ENCODE data around the gene CREBRF.
A peak's percentile ranks its signal among the peaks of the same experiment; 100 is the strongest.
"Not testable (repeated sequence)": the region's sequence is repeated elsewhere in the genome, so short reads cannot be mapped to it uniquely, and the experiment has no call there.

CREBRF gene

GRCh38 chr5:173039964-173040363, 16.2 kb upstream of the CREBRF start:
- H4K5ac ChIP-seq (ENCODE audit: low read length): no peak overlapping the region
- no peak overlapping the region for H3K4me2 ChIP-seq (ENCODE audit: low read length)
- H3K79me2 ChIP-seq (ENCODE audit: control insufficient read depth, insufficient read depth, low read length): no peaks in the 10 kb centered on the region
- no peaks in the 10 kb centered on the region for H3K79me1 ChIP-seq (ENCODE audit: low read length)
- no peak overlapping the region for H3K4me3 ChIP-seq (ENCODE audit: low read length)
- no peak overlapping the region for H3K27ac ChIP-seq (ENCODE audit: low read depth, low read length)
- no peak overlapping the region for H4K8ac ChIP-seq (ENCODE audit: low read depth, low read length)
- no CpG with 5 or more reads among the region's 5 CpGs for whole genome bisulfite sequencing (ENCODE audit: extremely low coverage, insufficient coverage, low lambda C conversion rate)
- no peaks in the 10 kb centered on the region for H3K27me3 ChIP-seq (ENCODE audit: insufficient read depth, low read length, poor library complexity)
- no peak overlapping the region for H3K56ac ChIP-seq (ENCODE audit: low read length)
- no peak overlapping the region for H3K23ac ChIP-seq (ENCODE audit: low read length)
- no peaks in the 10 kb centered on the region for H3K4me1 ChIP-seq (ENCODE audit: control insufficient read depth, low read depth, low read length)
- no peak overlapping the region for H2AK5ac ChIP-seq (ENCODE audit: low read length)
- H2BK15ac ChIP-seq (replicated peaks; ENCODE audit: low read depth): no peak overlapping the region
- DNase-seq: no peak
- no peak overlapping the region for H3K4ac ChIP-seq (ENCODE audit: low read depth, low read length)
- H3K36me3 ChIP-seq (ENCODE audit: control insufficient read depth, insufficient read depth, low read length): peaks cover 2% of the 10 kb centered on the region
- H3K9ac ChIP-seq (ENCODE audit: low read length): no peak overlapping the region
- no peak overlapping the region for H2BK120ac ChIP-seq (ENCODE audit: low read depth, low read length)
- H3K18ac ChIP-seq (ENCODE audit: low read length): no peak overlapping the region
- no peak overlapping the region for H2BK5ac ChIP-seq (ENCODE audit: low read length)

DNA sequence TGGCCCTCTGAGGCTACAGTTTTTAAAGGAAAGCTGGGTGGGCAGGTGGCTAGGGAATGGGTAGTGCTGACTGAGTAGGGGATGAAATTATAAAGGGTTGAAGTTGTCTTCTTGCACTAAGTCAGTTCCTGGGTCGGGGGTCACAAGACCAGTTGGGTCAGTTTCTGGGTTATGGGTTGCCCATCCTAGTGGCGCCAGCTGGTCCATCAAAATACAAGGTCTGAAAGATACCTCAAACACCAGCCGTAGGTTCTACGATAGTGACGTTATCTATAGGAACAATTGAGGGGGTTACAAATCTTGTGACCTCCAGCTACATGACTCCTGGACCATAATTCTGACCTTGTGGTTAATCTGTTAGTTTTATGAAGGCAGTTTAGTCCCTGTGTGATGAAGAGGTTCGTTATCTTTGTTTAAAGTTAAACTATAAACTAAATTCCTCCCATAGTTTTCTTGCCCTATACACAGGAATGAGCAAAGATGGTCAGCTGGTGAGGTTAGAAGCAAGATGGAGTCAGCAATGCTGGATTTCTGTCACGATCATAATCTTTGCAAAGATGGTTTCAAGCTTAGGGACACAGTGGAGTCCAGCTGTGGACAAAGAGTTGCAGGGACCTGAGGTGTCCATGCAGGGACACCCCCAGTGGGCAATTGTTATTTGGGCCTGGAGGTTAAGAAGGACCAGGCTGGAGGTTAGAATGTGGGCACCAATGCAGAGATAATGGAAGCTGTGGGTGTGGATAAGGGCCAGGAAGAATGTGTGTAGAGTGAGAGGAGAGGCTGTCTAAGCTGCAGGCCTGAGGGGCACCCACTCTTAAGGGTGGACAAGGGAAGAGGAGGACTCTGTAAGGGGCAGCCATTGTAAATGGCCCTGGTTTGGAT, 14.0 kb upstream of the CREBRF start:
- Histone ChIP-seq H3K18ac (ENCODE audit: low read length) (no peak overlapping the region), H3K79me1 (ENCODE audit: low read length) (no peaks in the 10 kb centered on the region), H2BK5ac (ENCODE audit: low read length) (no peak overlapping the region), H2BK120ac (ENCODE audit: low read depth, low read length) (no peak overlapping the region), H4K5ac (ENCODE audit: low read length) (no peak overlapping the region), H3K27me3 (ENCODE audit: insufficient read depth, low read length, poor library complexity) (no peaks in the 10 kb centered on the region), H4K8ac (ENCODE audit: low read depth, low read length) (no peak overlapping the region), H2AK5ac (ENCODE audit: low read length) (no peak overlapping the region), H3K56ac (ENCODE audit: low read length) (no peak overlapping the region), H3K4me2 (ENCODE audit: low read length) (no peak overlapping the region), H3K36me3 (ENCODE audit: control insufficient read depth, insufficient read depth, low read length) (no peaks in the 10 kb centered on the region), H3K27ac (ENCODE audit: low read depth, low read length) (no peak overlapping the region), H3K23ac (ENCODE audit: low read length) (no peak overlapping the region), H3K4me3 (ENCODE audit: low read length) (no peak overlapping the region), H3K4ac (ENCODE audit: low read depth, low read length) (no peak overlapping the region), H3K79me2 (ENCODE audit: control insufficient read depth, insufficient read depth, low read length) (no peaks in the 10 kb centered on the region), H3K4me1 (ENCODE audit: control insufficient read depth, low read depth, low read length) (peaks cover 3% of the 10 kb centered on the region), H3K9ac (ENCODE audit: low read length) (no peak overlapping the region), H2BK15ac (replicated peaks; ENCODE audit: low read depth) (no peak overlapping the region)
- WGBS (ENCODE audit: extremely low coverage, insufficient coverage, low lambda C conversion rate): no CpG with 5 or more reads among the region's 7 CpGs
- no peak for DNase-seq

GRCh38 chr5:173042763-173043107, 13.4 kb upstream of the CREBRF start:
- Histone ChIP-seq H3K27me3 (ENCODE audit: insufficient read depth, low read length, poor library complexity) (no peaks in the 10 kb centered on the region), H3K4me3 (ENCODE audit: low read length) (no peak overlapping the region), H3K56ac (ENCODE audit: low read length) (no peak overlapping the region), H3K4me2 (ENCODE audit: low read length) (no peak overlapping the region), H3K79me1 (ENCODE audit: low read length) (no peaks in the 10 kb centered on the region), H3K4me1 (ENCODE audit: control insufficient read depth, low read depth, low read length) (peaks cover 3% of the 10 kb centered on the region), H2BK5ac (ENCODE audit: low read length) (no peak overlapping the region), H2AK5ac (ENCODE audit: low read length) (no peak overlapping the region), H3K36me3 (ENCODE audit: control insufficient read depth, insufficient read depth, low read length) (no peaks in the 10 kb centered on the region), H2BK120ac (ENCODE audit: low read depth, low read length) (no peak overlapping the region), H4K8ac (ENCODE audit: low read depth, low read length) (no peak overlapping the region), H3K4ac (ENCODE audit: low read depth, low read length) (no peak overlapping the region), H2BK15ac (replicated peaks; ENCODE audit: low read depth) (no peak overlapping the region), H3K79me2 (ENCODE audit: control insufficient read depth, insufficient read depth, low read length) (no peaks in the 10 kb centered on the region), H3K9ac (ENCODE audit: low read length) (no peak overlapping the region), H3K23ac (ENCODE audit: low read length) (no peak overlapping the region), H3K18ac (ENCODE audit: low read length) (no peak overlapping the region), H4K5ac (ENCODE audit: low read length) (no peak overlapping the region), H3K27ac (ENCODE audit: low read depth, low read length) (no peak overlapping the region)
- DNase-seq: no peak
- no CpG with 5 or more reads among the region's 3 CpGs for WGBS (ENCODE audit: extremely low coverage, insufficient coverage, low lambda C conversion rate)

DNA sequence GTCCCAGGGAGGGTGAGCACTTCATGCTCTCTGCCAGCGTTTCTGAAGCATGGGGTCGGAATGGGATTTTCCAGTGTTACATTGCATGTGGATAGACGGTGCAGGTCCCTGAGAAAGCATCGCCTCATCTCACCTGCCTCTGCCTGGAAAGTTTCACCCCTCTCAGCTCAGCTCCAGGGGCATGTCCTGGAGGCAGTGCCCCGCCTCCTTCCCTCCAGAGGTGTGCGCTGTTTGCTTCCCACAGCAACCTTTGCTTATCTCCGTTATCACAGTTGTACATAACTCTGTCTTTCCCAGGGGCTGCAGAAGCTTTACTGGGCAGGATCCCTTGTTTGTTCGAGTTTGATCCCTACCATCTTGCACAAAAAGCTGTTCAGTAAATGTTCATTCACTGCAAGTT, 10.7 kb upstream of the CREBRF start:
- H3K18ac ChIP-seq (ENCODE audit: low read length): no peak overlapping the region
- peak; percentile 59 for DNase-seq
- no peak overlapping the region for H3K4ac ChIP-seq (ENCODE audit: low read depth, low read length)
- H4K8ac ChIP-seq (ENCODE audit: low read depth, low read length): no peak overlapping the region
- H3K79me2 ChIP-seq (ENCODE audit: control insufficient read depth, insufficient read depth, low read length): no peaks in the 10 kb centered on the region
- no peak overlapping the region for H3K4me2 ChIP-seq (ENCODE audit: low read length)
- H3K79me1 ChIP-seq (ENCODE audit: low read length): no peaks in the 10 kb centered on the region
- H2BK120ac ChIP-seq (ENCODE audit: low read depth, low read length): no peak overlapping the region
- peaks cover 3% of the 10 kb centered on the region for H3K4me1 ChIP-seq (ENCODE audit: control insufficient read depth, low read depth, low read length)
- no peaks in the 10 kb centered on the region for H3K27me3 ChIP-seq (ENCODE audit: insufficient read depth, low read length, poor library complexity)
- no peak overlapping the region for H4K5ac ChIP-seq (ENCODE audit: low read length)
- no peak overlapping the region for H3K9ac ChIP-seq (ENCODE audit: low read length)
- no peak overlapping the region for H2BK5ac ChIP-seq (ENCODE audit: low read length)
- no peak overlapping the region for H3K23ac ChIP-seq (ENCODE audit: low read length)
- WGBS (ENCODE audit: extremely low coverage, insufficient coverage, low lambda C conversion rate): no CpG with 5 or more reads among the region's 8 CpGs
- H3K36me3 ChIP-seq (ENCODE audit: control insufficient read depth, insufficient read depth, low read length): no peaks in the 10 kb centered on the region
- H3K27ac ChIP-seq (ENCODE audit: low read depth, low read length): no peak overlapping the region
- no peak overlapping the region for H2AK5ac ChIP-seq (ENCODE audit: low read length)
- no peak overlapping the region for H3K56ac ChIP-seq (ENCODE audit: low read length)
- H2BK15ac ChIP-seq (replicated peaks; ENCODE audit: low read depth): no peak overlapping the region
- H3K4me3 ChIP-seq (ENCODE audit: low read length): no peak overlapping the region

- not testable (repeated sequence) for H3K4me2 ChIP-seq (ENCODE audit: low read length); H2AK5ac ChIP-seq (ENCODE audit: low read length); H3K27me3 ChIP-seq (ENCODE audit: insufficient read depth, low read length, poor library complexity); H3K4ac ChIP-seq (ENCODE audit: low read depth, low read length); H3K27ac ChIP-seq (ENCODE audit: low read depth, low read length); DNase-seq; H3K36me3 ChIP-seq (ENCODE audit: control insufficient read depth, insufficient read depth, low read length); H3K18ac ChIP-seq (ENCODE audit: low read length); H4K5ac ChIP-seq (ENCODE audit: low read length); H3K56ac ChIP-seq (ENCODE audit: low read length); H2BK120ac ChIP-seq (ENCODE audit: low read depth, low read length); H2BK15ac ChIP-seq (replicated peaks; ENCODE audit: low read depth); H3K79me1 ChIP-seq (ENCODE audit: low read length); H3K79me2 ChIP-seq (ENCODE audit: control insufficient read depth, insufficient read depth, low read length); H3K9ac ChIP-seq (ENCODE audit: low read length); H3K23ac ChIP-seq (ENCODE audit: low read length); H2BK5ac ChIP-seq (ENCODE audit: low read length); H3K4me1 ChIP-seq (ENCODE audit: control insufficient read depth, low read depth, low read length); H3K4me3 ChIP-seq (ENCODE audit: low read length); H4K8ac ChIP-seq (ENCODE audit: low read depth, low read length)
- WGBS (ENCODE audit: extremely low coverage, insufficient coverage, low lambda C conversion rate): no CpG with 5 or more reads among the region's 12 CpGs
Measured at GRCh38 chr5:173047096-173047837, 8.9 kb upstream of the CREBRF start.

Measured in mesendoderm (in vitro differentiated cells).